Left hindlimb (tissue), 1 donor: ENCODE measurements around the gene GPM6B.

ENCODE experiments used
- DNase-seq: peaks from one replicate; pipeline ENCODE4 v3.0.0-alpha.2; 2018

GPM6B gene

DNA sequence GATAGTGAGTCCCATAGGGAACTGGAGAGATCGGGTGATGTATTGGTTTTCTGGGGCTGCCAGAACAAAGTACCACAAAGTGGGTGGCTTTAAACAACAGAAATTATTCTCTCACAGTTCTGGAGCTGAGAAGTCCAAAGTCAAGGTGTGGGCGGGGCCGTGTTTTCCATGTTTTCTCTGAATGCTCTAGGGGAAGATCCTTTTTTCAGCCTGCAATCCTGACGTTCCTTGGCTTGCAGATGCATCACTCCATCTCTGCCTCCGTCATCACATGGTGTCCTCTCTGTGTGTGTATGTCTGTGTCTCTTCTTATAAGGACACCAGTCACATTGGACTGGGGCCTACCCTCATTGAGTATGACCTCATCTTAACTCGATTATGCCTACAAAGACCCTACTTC is 7.9 kb upstream of the GPM6B start:
- DNase-seq = no peak

DNA sequence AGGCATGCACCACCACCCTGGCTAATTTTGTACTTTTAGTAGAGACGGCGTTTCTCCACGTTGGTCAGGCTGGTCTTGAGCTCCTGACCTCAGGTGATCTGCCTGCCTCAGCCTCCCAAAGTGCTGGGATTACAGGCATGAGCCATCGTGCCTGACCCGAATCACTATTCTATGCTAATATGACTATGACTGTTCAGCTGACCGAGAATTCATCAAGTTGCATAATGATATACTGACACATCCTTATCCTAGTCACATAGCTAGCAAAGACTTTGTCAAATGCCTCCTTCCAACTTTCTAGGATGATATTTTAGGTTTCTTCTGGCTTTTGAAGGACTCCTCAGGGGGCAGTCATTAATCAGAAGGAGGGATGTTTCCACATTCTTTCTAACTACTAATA is 4.8 kb upstream of the GPM6B start:
- no peak for DNase-seq

- no peak for DNase-seq
Measured at GRCh38 chrX:13816176-13816575, 717 bp downstream of the GPM6B start.

- DNase-seq = no peak
Measured at GRCh38 chrX:13815664-13816063, 1.2 kb downstream of the GPM6B start.

GRCh38 chrX:13808865-13809264 is 8.0 kb downstream of the GPM6B start:
- no peak for DNase-seq

DNA sequence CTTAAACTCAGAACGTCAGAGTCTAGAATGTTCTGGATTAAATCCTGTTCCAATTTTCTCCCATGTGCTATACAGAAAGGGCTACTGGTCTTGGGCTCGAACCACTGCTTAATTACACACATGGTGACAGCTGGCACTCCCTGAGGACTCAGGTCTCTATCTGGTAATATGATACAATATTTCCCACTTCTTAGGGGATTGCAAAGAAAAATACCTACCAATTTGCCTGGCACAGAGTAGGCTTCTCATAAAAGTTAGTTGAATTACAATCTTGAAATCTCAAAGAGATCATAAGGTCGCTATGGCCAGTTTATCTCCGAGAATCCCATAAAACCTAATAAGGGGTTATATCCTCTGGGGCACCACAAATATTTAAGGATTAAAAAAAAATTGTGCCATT is 8.6 kb downstream of the GPM6B start:
- no peak for DNase-seq

GRCh38 chrX:13805241-13805640 is 11.7 kb downstream of the GPM6B start:
- DNase-seq = no peak

GRCh38 chrX:13803116-13803515 is 13.8 kb downstream of the GPM6B start:
- DNase-seq = no peak

GRCh38 chrX:13798184-13798583 is 18.7 kb downstream of the GPM6B start:
- no peak for DNase-seq

DNA sequence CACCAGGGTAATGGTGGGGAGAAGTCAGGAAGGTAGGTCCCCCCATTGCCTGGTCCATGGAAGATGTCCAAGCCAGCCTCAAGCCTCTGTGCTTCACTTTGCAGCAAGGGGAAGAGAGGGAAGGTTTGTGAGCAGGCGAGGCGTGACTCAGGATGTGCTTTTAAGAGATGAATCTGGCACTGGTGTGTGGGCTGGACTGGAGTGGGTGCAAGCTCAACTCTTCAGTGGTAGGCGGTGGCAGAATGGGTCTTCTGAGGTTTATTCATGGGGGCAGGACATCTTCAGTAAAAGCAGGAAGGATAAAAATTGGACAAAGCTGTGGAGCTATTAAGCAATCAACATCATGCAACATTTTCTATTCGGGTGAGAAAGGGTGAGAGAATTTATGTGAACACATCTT is 19.4 kb downstream of the GPM6B start:
- no peak for DNase-seq

DNA sequence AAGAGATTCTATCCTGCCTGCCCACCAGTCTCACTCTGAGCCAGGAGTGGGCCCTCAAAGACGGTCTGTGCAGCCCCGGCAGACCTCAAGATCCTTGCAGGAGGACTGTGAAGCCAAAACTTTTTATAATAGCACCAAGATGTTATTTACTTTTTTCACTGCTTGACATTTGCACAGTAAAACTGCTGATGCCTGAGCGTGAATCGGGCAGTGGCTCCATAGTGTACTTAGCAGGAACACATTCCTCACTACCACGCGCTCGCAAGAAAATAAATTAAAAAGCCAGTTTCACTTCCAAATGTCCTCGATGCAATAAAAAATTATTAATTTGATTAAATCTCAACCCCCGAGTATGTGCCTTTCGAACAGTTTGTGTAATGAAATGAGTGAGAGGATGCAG is 22.5 kb downstream of the GPM6B start:
- DNase-seq = no peak

DNA sequence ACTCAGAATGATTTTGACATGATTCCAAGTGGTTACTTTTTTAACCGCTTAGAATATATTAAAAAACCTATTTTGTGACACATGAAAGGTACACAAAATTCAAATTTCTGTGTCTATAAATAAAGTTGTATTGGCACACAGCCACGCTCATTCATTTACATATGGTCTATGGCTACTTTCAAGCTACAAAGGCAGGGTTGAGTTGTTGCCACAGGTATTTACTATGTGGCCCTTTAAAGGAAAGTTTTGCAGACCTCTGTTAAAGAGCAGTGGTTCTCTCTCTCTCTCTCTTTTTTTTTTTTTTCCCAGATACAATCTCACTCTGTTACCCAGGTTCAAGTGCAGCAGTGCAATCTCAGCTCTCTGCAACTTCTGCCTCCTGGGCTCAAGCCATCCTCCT is 23.0 kb downstream of the GPM6B start:
- no peak for DNase-seq

DNA sequence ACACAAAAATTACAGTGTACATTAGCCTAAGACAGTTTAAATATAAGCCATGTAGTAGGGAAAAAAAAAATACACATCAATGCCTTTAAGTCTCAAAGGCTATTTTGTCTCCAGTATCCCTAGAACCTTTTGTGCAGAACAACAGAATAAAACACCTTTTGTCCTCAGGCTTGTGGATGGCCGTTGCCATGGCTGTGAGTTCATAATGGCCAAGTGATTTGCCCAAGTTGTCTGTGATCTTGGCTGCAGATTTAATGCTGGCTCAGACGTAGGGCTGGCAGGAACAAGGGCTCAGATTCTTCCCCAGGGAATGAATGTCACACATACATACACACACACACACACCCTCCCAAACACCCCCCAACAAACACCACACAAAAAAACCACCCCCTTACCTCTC is 25.3 kb downstream of the GPM6B start:
- DNase-seq = no peak

- no peak for DNase-seq
Measured at GRCh38 chrX:13791145-13791544, 25.7 kb downstream of the GPM6B start.

- DNase-seq = no peak
Measured at GRCh38 chrX:13790206-13791131, 26.4 kb downstream of the GPM6B start.

DNA sequence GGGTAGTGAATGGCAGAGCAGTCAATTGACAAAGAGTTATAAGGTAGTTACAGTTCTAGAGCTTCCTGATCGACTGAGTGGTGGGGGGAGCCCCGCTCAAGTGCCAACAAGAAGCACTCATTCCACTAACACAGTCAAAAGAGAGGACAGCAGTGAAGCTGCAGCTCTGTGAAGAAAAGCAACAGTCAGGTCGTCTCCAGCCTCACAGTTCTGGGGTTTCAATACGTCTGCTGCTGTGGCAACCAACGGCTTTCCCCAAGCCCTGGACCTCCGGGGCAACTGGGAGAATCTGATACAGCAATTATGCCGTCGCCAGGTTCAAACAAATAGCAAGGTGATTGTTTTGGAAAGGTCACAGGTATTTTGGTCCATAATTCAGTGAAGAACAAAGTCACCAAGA is 30.8 kb downstream of the GPM6B start:
- DNase-seq = no peak

GRCh38 chrX:13780868-13781427 is 35.9 kb downstream of the GPM6B start:
- no peak for DNase-seq

- no peak for DNase-seq
Measured at GRCh38 chrX:13778916-13779315, 38.0 kb downstream of the GPM6B start.

DNA sequence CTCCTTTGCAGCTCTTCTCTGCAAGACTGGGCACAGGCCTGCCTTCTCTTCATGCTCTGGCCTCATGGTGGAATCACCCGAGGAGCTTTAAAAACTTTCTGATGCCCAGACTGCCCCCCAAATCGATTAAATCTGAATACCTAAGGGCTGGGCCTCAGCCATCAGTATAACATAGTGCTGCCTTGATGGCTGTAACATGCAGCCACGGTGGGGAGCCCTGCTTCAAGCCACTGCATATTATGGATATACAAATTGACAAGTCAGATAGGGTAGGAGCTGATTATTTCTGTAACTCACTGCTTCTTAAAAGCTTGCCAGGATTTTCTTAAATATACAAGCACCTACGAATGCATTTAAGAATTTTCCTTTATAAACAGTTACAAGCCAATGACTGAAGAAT is 40.5 kb downstream of the GPM6B start:
- no peak for DNase-seq

- no peak for DNase-seq
Measured at GRCh38 chrX:13775837-13776236, 41.1 kb downstream of the GPM6B start.

GRCh38 chrX:13774696-13775095 is 42.2 kb downstream of the GPM6B start:
- DNase-seq = no peak

DNA sequence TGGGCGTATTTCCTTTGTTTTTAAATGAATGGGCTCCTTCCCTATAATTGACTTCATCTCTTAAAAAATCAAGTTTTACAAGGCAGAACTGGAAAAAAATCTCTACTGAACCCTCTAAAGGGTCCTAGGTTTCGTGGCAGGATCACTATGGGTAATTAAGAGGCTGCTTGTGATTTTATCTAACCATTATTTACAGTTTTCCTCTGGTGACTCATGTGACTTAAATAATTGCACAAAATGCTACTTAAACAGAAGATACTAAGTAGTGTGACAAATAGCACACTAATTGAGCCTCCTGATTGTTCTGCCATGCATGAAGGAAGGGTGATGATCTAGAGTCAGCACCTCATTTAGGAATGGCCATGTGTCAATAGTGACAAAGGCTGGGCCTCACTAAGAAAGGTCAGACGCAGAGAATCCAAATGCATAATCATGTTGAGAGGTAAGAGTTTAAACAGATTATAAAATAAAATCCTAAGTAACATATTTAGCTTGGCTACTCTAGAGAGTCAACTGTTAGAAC is 46.8 kb downstream of the GPM6B start:
- no peak for DNase-seq

DNA sequence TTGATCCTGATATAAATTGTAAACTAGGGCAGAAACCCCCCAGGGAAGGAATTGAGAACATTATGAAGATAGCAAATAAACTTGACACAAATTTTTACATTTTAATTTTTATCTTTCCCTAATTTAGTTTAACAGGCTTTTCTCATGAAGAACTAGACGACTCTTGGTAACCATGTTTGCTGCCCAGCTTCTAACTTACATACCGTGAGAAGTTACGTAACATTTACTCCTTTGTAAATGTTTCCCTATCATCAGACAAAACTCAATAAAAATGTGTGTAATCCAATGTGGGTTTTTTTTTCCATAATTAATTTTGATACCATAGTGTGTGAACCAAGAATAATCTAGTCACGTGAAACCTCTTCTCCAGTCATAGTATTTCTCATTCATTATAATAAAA is 48.0 kb downstream of the GPM6B start:
- no peak for DNase-seq

- no peak for DNase-seq
Measured at GRCh38 chrX:13764765-13765164, 52.1 kb downstream of the GPM6B start.

- no peak for DNase-seq
Measured at GRCh38 chrX:13764281-13764680, 52.6 kb downstream of the GPM6B start.
